GM21528 (cell line): Measurements from ENCODE around the gene AGBL2.
"Not testable (repeated sequence)": the region's sequence is repeated elsewhere in the genome, so short reads cannot be mapped to it uniquely, and the experiment has no call there.

Experiments used
- ATAC-seq: cut with Tn5 transposase; IDR thresholded peaks from one replicate; pipeline ENCODE4 v1.9.1; 2021; ENCODE audit warnings: mild to moderate bottlenecking, moderate library complexity; ENCODE audit not compliant: unreplicated experiment, low FRiP score

Gene AGBL2, protein sequence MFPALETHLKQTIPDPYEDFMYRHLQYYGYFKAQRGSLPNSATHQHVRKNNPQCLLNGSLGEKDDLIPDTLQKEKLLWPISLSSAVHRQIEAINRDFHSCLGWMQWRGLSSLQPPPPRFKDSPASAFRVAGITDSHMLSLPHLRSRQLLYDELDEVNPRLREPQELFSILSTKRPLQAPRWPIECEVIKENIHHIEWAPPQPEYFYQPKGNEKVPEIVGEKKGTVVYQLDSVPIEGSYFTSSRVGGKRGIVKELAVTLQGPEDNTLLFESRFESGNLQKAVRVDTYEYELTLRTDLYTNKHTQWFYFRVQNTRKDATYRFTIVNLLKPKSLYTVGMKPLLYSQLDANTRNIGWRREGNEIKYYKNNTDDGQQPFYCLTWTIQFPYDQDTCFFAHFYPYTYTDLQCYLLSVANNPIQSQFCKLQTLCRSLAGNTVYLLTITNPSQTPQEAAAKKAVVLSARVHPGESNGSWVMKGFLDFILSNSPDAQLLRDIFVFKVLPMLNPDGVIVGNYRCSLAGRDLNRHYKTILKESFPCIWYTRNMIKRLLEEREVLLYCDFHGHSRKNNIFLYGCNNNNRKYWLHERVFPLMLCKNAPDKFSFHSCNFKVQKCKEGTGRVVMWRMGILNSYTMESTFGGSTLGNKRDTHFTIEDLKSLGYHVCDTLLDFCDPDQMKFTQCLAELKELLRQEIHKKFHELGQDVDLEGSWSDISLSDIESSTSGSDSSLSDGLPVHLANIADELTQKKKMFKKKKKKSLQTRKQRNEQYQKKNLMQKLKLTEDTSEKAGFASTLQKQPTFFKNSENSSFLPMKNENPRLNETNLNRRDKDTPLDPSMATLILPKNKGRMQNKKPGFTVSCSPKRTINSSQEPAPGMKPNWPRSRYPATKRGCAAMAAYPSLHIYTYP

DNA sequence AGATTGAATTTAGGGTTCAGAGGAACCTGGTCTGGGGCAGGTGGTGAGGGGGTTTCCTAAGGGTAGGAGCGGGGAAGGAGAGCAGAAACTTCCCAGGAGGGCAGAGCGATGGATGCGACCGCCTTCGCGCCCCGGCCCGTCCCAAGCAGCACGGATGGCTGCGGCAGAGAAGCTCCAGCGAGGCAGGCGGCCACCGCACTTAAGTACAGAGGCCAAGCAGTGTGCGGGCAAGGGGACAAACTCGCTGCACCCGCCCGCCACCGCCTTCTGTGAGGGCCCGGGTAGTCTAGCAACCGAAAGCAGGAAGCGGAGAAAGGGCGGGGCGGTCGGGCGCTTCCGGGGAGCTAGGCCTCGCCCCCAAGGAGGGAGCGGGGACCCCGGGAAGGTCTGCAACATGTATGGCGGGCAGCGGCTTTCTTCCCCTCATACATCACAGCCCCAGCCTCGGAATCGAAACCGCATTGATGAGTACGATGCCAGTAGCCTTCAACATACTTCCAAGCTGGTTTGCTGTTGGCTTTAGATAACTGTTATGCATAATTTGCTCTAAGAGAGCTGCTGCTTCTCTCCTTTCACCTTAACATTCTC lies at the start of gene AGBL2:
Gene AGBL2, minus strand, starts transcription at position 288 of the 588 bp plus-strand sequence. CDS start 719 bp downstream, outside the sequence.
- ATAC-seq, result peak; percentile 98

DNA sequence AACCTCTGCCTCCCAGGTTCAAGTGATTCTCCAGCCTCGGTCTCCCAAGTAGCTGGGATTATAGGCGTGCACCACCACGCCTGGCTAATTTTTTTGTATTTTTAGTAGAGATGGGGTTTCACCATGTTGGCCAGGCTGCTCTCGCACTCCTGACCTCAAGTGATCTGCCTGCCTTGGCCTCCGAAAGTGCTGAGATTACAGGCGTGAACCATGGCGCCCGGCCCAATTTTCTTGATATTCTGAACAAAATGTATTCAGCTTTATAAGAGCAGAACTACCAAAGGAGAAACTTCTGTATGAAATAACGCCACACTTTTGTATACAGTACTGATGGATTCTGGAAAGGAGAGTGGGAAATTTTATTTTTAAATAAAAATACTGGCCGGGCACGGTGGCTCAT lies 44.1 kb upstream of the AGBL2 start:
- ATAC-seq, result not testable (repeated sequence)

DNA sequence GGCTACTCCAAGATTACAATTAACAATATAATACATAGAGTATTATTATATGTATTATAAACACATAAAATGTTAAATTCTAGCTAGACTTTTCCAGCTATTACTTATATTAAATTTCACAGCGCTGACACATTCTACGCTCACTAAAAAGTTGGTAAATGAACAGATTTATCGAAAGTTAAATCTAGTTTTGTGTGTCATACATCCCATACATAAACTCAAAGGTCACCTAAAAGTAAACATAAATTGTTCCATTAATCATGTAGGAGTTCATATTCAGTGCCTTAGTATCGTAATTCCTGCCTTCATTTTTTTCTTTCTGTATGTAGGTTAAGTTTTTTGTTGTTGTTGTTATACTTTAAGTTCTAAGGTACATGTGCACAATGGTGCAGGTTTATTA lies 41.0 kb upstream of the AGBL2 start:
- no peak for ATAC-seq

DNA sequence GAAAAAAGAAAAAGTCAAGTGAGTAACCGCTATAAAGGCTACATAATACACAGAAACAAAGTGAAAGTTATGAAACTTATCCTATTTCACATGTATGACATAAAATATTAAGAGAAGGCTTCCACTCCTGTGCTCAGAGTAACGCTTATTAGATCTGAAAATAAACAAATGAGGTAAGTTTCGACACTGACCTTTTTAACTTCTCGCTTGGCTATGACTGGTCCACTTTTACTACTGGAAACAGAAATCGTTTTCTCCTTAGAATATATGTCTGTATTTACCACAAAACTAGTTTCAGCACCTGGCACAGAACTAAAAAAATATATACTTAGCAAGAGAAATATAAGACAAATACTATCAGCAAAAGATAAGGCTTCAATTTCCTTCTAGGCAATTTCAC lies 35.6 kb upstream of the AGBL2 start:
- ATAC-seq, result no peak

DNA sequence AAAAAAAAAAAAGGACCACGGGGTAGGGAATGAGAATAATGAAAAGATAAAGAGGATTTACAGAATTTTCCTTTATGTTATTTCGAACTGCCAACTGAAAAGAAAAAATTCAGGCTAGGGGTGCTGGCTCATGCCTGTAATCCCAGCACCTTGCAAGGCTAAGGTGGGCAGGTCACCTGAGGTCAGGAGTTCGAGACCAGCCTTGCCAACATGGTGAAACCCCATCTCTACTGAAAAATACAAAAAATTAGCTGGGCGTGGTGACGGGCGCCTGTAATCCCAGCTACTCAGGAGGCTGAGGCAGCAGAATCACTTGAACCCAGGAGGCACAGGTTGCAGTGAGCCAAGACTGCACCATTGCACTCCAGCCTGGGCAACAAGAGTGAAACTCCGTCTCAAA lies 27.3 kb upstream of the AGBL2 start:
- not testable (repeated sequence) for ATAC-seq

GRCh38 chr11:47737817-47738216 lies 22.6 kb upstream of the AGBL2 start:
- ATAC-seq, result not testable (repeated sequence)

DNA sequence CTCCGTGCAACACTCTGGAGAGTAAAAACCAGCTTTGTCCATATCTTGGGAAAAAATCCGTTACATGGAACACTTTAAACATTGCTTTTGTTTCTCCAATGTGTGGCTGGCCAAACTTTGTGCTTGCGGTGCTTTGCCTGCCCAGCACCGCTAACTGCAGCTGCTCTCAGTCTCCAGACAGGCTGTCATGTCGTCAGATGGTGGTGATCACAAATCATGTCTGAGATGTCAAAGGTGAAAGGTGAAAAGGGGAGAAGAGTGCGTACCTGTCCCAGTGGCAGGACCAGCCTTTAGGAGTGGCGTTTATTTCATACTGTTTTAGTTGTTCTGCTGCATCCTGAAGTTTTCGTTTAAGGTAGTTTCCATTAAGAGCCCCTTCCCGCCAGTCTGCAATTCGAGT lies 17.1 kb upstream of the AGBL2 start:
- ATAC-seq, result no peak

- ATAC-seq, result no peak
Measured at GRCh38 chr11:47731475-47731874, 16.3 kb upstream of the AGBL2 start.

- no peak for ATAC-seq
Measured at GRCh38 chr11:47726878-47727514, 11.8 kb upstream of the AGBL2 start.

DNA sequence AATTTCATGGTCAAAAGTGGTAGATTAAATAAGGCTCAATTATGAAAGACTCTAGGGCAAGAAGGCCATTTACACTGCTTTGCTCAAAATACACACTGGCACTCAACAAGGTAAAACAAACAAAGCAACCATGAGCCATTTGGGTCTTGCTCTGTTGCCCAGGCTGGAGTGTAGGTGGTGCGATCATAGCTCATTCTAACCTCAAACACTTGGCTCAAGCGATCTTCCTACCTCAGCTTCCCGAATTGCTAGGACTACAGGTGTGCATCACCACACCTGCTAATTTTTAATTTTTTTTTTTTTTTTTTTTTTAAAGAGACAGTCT lies 10.9 kb upstream of the AGBL2 start:
- ATAC-seq, result no peak

DNA sequence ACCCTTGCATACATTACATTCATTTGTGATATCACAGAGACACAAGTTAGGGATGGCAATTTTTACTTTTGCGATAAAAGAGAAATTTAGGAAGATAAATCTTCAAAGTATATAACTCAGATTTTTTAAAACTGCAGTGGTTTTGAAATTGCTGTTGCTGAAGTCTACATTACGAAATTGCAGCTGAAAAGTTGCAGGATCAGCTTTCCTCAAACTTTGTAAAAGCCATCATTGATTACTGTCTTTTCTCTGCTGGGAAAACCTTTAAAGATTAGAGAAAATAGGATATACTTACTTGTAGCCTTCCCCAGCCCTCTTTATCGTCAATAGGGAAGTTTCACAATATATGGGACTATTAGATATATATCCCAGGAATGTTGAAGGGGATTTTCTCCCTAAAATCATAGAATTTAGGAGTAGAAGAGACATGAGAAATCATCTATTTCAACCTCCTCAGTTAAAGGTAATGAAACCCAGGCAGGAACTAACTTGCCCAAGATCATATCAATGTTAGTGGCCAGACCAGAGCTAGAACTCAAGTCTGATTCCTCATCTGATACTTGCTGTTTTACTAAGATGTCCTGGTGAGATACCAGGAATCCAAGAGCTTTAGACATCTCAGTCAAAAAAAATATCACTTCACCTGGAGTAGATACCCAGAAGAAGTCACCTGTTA lies 10.4 kb upstream of the AGBL2 start:
- ATAC-seq, result no peak

- no peak for ATAC-seq
Measured at GRCh38 chr11:47724041-47724729, 9.0 kb upstream of the AGBL2 start.

- no peak for ATAC-seq
Measured at GRCh38 chr11:47723041-47723440, 7.9 kb upstream of the AGBL2 start.

- no peak for ATAC-seq
Measured at GRCh38 chr11:47720651-47721050, 5.5 kb upstream of the AGBL2 start.

- no peak for ATAC-seq
Measured at GRCh38 chr11:47716692-47717091, 1.5 kb upstream of the AGBL2 start.

DNA sequence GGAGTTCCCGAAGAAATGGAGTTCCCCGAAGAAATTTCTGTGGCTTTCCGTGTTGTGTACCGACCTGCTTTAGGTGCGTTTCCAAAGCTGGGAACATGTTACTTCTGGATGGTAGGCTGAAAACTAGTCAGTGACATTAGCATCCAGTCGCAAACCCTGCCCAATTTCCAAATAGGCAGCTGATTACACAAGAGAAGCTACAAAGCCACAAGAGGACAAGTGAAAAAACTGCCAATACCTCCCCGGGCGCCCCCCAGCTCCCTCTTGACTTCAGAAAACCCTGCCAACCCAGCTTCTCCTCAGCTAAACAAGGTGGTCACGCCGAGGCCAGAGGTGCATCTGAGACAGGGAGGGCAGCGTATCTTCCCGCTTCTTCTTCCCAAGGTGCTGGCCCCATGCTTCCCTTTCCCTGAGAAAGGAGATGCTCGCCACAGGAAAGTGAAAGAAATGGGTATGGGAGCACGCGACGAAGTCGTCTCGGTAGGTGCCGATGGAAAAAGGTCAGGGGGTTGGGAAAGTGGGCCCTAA lies 551 bp downstream of the AGBL2 start:
- peak; percentile 18 for ATAC-seq

DNA sequence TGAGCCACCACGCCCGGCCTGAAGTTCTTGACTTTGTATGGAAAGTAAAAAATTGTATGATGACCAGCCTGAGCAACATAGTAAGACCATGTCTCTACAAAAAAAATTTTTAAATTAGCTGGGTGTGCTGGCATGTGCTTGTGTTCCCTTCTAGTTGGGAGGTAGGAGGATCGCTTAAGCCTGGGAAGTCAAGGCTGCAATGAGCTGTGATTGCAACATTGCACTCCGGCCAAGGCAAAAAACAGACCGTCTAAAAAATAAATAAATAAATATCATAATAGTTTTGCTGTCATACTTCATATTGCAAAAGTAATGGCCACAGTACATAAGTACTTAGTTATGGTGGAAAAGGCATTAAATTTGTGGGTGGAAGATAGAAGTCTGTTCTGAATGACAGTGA lies 3.4 kb downstream of the AGBL2 start:
- no peak for ATAC-seq

DNA sequence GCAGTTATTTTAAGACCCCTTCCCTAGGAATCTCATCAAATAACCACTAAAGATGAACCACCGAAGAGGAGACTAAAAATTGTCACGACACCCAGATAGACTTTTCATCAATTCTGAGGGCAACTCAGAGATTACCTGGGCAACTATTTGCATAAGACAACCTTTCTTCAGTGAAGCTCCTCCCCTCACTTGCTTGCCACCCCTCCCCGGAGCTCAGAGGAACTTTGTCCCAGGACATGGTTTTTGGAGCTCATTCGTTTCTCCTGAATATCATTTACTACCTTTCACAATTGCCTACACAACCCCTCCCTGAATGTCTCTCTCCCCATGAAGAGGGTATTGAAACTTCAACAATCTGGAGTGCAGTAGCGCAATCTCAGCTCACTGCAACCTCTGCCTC lies 3.9 kb downstream of the AGBL2 start:
- no peak for ATAC-seq

- ATAC-seq, result not testable (repeated sequence)
Measured at GRCh38 chr11:47707275-47707786, 7.8 kb downstream of the AGBL2 start.
